Cardiac septum (tissue), 1 donor: ENCODE data around the gene XBP1. TPM values are rescaled to one million over a fixed set of nuclear protein-coding genes. Genes with fewer than 3 reads are reported as not detected.
"Not testable (repeated sequence)": the region's sequence is repeated elsewhere in the genome, so short reads cannot be mapped to it uniquely, and the experiment has no call there.

ENCODE experiments used
- DNase-seq: peaks from one replicate; pipeline ENCODE4 v3.0.0-alpha.2; 2020; ENCODE audit warnings: low spot score
- intact Hi-C: fragments of 100-400 bp; cut with DNase I; formaldehyde crosslinking; loops from one replicate; pipeline ENCODE4 v1.14.0; 2022
- long read RNA-seq: library from polyadenylated mRNA; unstranded; transcript quantifications from one replicate; pipeline ENCODE4 v2.0.0, GENCODE V29; 2021
- total RNA-seq: library from RNA; stranded (reverse); fragmentation: NEBNext Ultra II Directional; extraction: Animal tissue kit (Norgen Biotek cat#: 25700); gene quantifications from one replicate; pipeline ENCODE4 v1.2.1, GENCODE V29; 2021
- donor health status: DM: no; HTN: no; CAD: no.

Gene XBP1
- total RNA-seq: 81.2 TPM
- long read RNA-seq, transcript XBP1-201 (5 exons, 1,850 nt): major isoform, 210 of 227 reads
- long read RNA-seq, transcript XBP1-206 (2 exons, 2,173 nt): minor isoform, 5 of 227 reads
- long read RNA-seq, partial matches to known transcripts: 3 of 227 reads
- long read RNA-seq, other reads (novel, unspliced or antisense): 7 of 227 reads

DNA sequence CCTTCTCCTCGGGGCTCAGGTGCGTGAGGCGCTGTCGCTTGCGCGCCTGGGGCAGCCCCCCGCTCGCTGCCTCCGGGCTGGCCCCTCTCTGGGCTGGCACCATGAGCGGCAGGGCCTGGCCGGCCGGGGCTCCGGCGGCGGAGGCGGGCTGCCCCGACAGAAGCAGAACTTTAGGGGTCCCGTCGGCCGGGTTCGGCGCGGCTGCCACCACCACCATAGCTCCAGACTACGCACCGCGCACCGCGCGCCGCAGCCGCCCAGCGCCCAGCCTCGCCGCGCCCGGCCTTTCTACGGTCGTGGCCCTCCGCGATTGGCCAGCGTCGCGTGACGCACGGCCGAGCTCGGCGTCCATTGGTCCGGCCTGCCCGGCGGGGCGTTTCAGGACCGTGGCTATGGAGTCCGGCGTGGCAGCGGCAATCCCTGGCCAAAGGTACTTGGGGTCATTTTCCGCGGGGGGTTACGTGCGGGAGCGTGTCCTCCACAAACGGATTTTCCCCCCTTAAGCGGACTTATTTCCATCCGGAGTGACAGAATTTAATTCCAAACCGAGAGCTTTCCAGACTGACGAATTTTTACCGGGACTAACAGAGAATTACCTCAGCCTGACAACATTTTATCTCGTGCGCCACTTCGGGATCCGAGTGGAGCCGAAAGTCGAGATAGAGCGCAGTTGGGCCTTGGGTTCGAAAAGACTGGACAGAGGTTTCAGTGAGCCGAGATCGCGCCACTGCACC, at the start of gene XBP1:
TSS of gene XBP1 (minus strand) at position 262 of the 734 bp plus-strand sequence.
- peak; percentile 98 for DNase-seq
- intact Hi-C loops: loop anchor here (1.0 kb wide), 1 partner anchor 28 kb away; the partner anchor contains the start of gene CCDC117

DNA sequence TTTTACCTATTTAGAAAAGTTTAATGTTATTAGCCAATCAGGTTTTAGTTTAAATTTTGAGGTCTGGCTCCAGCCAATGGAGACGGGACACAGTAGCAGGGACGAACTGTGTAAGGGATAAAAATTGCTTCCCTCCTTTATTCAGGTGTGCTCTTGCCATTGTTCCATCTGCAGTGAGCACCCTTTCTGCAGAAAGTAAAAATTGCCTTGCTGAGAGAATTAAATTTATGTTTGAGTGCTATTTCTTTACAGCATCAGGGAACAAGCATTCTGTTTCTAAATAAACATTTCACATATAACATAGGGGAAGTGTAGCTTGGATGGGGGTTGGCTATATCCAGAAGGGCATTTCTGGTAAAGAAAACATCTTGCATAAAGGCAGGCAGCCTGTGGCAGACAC, 46.6 kb upstream of the XBP1 start:
- no peak for DNase-seq
- intact Hi-C loops: no loop called here

DNA sequence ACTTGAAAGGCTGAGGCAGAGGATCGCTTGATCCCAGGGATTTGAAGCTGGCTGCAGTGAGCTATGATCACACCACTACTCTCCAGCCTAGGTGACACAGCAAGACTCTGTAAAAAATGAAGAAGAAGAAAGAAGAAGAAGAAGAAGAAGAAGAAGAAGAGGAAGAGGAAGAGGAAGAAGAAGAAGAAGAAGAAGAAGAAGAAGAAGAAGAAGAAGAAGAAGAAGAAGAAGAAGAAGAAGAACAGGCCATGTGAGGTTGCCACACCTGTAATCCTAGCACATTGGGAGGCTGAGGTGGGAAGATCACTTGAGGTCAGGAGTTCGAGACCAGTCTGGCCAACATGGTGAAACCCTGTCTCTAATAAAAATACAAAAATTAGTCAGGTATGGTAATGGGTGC, 43.9 kb upstream of the XBP1 start:
- intact Hi-C loops, DNase-seq: not testable (repeated sequence)

DNA sequence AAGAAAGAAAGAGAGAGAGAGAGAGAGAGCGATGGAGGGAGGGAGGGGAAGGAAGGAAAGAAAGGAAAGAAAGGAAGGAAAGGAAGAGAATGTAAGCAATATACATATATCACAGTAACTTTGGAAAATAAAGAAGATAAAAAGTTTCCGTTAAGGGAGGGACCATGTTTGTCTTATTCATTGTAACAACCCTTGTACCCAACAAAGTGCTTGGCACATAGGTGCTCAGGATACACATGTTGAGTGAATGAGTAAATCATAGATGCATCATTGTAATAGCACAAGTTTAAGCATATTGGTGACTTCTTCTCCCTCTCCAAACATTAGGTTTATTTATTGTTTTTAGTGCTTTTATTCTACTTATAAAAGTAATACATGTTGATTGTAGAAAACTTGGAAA, 43.3 kb upstream of the XBP1 start:
- intact Hi-C loops: no loop called here
- no peak for DNase-seq

DNA sequence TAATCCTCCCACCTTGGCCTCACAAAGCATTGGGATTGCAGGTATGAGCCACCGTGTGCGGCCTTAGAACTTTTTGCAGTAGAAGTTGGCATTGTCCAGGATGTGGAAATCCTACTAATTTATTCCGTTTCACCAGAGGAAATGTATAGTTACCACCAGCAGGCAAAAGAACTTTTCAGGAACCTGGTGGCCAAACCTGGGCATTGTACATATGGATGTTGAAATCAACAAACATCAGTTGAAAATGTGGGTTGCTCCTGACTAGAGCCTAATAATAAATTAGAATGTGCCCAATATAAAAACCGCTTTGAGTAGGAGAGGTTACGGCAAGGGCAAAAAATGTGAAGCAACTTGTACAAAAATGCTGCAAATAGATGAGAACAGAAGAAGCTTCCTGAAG, 40.7 kb upstream of the XBP1 start:
- DNase-seq: no peak
- intact Hi-C loops: no loop called here

DNA sequence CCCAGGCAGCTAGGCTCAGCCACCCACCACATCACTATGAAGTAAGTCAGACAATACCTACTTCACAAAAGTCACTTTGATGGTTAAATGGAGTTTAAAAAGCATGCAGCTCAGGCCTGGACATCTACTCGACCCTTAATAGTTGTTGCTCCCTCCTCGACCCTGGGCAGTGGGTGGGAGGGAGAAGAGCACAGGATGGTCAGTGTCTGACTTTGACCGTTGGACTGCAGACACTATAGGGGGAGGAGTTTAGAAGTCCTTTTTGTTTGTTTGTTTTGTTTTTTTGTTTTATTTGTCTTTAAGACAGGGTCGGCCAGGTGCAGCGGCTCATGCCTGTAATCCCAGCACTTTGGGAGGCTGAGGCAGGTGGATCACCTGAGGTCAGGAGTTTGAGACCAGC, 38.6 kb upstream of the XBP1 start:
- DNase-seq: no peak
- intact Hi-C loops: no loop called here

DNA sequence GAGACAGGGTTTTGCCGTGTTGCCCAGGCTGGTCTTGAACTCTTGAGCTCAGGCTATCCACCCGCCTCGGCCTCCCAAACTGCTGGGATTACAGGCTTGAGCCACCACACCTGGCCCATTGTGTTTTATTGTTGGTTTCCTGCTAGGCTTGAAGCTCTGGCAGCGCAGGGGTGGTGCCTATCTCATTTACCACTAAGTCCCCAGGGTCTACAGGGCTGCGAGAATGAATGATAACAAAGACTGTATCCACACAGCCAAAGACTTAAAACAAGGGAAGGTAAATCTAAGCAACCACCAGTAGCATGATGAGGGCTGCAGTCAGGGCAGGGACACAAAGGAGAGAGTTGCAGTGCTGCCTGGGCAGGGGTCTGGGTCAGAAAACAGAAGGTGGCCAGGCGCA, 37.3 kb upstream of the XBP1 start:
- DNase-seq: no peak
- intact Hi-C loops: no loop called here

DNA sequence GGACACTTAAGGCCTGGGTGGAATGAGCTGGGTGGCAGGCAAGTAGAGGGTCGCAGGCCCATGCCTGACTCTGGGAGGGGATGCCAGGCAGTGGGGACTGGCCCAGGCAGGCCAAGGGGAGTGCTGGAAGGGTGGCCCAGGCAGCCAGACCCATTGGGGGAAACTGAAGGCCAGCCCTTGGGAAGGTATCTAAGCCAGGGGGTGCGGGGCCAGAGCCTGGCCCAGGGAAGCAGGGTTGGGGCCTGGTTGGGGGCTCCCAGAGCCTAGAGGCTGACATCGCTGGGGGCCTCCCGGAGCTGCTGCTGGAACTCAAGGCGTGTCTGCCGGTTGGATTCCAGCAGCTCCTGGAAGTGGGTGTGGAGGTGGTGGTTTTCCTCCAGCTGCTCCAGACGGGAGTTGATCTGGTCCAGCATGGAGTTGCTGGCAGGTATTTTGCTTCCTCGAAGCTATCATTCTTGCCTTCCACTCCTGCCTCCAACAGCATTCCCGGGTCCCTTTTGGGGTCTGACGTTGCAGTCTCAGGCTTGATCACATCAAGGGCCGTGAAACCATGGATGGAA, 35.3 kb upstream of the XBP1 start:
- intact Hi-C loops: no loop called here
- DNase-seq: no peak

DNA sequence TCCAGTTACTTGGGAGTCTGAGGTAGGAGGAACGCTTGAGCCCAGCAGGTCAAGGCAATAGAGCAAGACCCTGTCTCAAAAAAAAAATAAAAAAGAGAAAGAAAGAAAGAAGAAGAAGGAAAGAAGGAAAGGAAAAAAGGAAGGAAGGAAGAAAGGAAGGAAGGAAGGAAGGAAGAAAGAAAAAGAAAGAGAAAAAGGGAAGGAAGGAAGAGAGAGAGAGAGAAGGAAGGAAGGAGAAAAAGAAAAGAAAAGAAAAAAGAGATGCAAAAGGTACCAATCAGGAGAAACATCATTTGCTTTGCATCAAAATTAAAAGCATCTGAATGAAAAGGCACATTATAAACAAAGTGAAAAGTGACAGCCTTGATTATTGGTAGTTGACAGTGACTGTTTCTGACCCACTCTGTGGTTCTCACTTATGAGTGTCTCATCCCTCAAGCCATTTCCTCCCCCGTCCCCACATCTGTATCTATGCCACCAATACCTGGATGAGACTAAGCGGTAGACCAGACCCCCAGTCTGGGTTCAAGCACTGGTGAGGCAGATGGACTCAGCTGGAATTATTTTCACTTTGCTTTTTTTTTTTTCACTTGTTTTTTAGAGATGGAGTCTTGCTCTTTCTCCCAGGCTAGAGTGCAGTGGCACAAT, 33.0 kb upstream of the XBP1 start:
- no peak for DNase-seq

DNA sequence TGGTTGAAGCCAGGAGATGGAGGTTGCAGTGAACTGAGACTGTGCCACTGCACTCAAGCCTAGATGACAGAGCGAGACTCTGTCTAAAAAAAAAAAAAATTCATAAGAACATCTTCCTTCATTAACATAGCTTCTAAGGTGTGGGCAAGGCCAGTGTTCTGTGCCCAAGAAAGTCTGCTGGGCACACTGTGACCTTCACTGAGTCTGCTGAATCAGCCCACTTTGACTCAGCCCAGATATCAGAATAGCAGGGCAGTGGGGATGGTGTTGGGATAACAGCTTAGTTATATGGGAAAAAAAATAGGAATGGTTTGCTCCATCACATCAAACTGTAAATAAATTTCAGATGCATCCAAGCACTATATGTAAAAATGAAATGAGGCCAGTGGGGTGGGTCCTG, 32.4 kb upstream of the XBP1 start:
- intact Hi-C loops: no loop called here
- DNase-seq: no peak

More for the DNA sequence above, 33.0 kb upstream of the XBP1 start:
- intact Hi-C loops: no loop called here

DNA sequence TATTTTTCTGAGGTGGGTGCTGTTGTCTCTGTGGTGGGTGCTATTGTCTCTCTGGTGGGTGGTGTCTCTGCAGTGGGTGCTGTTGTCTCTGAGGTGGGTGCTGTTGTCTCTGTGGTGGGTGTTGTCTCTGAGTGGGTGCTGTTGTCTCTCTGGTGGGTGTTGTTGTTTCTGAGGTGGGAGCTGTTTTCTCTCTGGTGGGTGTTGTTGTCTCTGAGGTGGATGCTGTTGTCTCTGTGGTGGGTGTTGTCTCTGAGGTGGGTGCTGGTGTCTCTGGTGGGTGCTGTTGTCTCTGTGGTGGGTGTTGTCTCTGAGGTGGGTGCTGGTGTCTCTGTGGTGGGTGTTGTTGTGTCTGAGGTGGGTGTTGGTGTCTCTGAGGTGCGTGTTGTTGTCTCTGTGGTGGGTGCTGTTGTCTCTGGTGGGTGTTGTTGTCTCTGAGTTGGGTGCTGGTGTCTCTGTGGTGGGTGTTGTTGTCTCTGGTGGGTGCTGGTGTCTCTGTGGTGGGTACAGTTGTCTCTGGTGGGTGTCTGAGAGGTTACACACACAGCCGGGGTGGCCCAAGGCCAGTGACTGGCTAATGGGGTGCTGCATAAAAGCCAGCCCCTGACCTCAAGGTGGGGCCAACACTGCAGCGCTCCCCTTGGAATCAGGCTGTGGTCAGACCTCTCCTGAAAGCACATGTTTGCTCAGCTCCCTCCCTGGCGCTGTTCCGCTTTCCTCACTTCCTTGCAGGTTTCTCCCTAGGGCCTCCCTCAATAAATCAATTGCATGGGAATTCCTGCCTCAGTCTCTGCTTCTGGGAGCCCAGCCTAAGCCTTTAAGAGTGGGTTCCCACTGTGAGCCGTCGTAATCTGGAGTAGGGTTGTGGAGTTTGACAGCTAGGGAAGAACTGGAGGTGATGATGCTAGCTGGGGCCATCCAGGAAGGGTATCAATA, 31.0 kb upstream of the XBP1 start:
- DNase-seq: no peak
- intact Hi-C loops: loop anchor here (2.0 kb wide), 1 partner anchor 233 kb away; no protein-coding TSS in a partner anchor

DNA sequence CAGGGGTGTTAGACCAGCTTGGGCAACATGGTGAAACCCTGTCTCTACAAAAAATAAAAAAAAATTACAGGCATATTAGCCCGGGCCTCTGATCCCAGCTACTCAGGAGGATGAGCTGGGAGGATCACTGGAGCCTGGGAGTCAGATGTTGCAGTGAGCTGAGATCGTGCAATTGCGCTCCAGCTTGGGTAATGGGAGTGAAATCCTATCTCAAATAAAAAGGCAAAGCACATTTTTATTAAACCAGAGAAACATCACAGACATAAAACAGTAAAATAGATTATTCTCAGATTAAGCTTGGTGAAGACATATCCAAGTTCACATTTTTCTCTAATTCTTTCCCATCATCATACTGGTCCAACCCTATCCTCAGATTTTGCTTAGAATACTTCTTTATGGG, 30.1 kb upstream of the XBP1 start:
- intact Hi-C loops: loop anchor here (2.0 kb wide), 1 partner anchor 232 kb away; no protein-coding TSS in a partner anchor
- no peak for DNase-seq

DNA sequence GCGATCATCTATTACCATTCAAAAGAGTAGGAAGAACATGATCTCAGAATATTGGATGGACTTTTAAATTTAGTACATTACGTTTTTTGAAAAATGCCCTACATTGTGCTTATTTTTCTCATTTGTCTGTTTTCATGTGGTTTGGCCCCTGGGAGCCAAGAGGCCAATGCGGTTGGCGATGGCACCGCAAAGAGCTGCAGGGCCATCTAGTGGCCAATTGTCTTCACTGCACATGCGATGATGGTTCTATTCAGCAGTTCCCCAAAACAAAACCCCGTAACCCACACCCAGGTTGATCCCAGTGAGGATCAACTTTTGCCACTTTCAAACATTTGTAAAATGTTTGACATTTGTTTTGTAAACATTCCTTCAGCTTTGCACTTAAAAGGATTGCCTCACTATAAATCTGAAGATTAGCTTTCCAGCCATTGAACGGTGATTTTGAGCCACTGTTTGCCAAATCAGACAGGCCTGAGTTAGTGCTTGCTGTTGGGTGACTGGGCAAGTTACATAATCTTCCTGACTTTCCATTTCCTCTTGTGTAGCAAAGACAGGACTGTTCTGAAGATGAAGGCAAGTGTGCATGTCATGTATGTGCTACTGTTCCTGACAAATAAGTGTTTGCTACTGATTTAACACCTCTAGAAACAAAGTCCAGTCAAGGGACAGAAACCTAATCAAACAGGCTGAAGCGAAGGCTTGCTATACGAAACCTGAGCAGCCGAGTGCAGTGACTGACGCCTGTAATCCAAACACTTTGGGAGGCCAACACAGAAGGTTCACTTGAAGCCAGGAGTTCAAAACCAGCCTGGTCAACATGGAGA, 29.2 kb upstream of the XBP1 start:
- DNase-seq: peak; percentile 81
- intact Hi-C loops: loop anchor here (2.0 kb wide), 1 partner anchor 231 kb away; no protein-coding TSS in a partner anchor

DNA sequence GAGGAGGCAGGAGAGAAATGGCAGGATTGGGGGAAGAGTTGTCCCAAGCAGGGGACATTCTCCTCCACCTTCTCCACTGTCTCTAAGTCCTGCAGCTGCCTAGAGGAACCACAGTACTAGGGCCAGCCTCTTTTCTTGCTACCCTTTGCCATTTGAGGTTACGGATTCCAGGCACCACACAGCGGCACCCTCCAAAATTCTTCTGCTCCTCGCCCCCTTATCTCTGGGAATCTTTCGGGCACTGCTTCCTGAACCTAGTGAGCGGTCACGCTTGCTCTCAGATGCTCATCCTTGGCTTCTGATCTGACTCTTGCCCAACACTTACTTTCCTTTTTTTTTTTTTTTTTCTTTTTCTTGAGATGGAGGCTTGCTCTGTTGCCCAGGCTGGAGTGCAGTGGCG, 26.6 kb upstream of the XBP1 start:
- no peak for DNase-seq
- intact Hi-C loops: no loop called here

DNA sequence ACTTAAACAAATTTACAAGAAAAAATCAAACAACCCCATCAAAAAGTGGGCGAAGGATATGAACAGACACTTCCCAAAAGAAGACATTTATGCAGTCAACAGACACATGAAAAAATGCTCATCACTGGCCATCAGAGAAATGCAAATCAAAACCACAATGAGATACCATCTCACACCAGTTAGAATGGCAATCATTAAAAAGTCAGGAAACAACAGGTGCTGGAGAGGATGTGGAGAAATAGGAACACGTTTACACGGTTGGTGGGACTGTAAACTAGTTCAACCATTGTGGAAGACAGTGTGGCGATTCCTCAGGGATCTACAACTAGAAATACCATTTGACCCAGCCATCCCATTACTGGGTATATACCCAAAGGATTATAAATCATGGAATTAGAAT, 26.1 kb upstream of the XBP1 start:
- intact Hi-C loops, DNase-seq: not testable (repeated sequence)

DNA sequence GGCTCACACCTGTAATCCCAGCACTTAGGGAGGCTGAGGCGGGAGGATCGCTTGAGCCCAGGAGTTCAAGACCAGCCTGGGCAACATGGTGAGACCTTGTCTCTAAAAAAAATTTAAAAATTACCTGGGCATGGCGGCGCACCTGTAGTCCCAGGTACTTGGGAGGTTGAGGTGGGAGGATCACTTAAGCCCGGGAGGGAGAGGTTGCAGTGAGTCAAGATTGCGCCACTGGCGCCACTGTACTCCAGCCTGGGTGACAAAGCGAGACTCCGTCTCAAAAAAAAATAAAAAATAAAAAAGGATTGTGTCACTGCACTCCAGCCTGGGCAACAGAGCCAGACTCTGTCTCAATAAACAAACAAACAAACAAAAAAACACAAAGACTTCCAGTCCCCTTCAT, 24.1 kb upstream of the XBP1 start:
- DNase-seq, intact Hi-C loops: not testable (repeated sequence)

DNA sequence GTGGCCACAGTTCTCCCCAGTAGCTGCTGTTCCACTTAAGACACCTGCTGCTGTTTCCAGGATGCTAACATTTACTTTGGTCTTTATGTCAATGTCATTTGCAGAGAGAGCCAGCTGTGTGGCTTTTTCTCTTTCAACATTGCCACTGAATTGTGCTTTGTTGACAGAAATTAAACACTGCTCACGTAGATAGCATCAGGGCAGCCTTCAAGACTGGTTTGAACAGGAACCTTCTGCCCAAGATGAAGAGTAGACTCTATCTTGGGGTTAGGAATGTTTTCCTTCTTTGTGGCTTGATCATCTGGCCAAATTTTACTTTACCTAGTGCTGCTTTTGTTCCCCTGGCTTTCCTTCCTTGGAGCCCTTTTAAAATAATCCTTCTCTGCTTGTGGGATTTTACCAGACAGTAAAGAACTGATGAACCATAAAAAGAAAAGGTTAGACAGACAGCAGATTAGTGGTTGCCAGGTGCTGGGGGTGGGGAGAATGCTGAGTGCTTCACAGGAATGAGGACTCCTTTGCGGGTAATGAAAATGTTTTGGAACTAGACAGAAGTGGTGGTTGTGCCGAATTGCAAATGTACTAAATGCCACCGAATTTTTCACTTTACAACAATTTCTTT, 22.7 kb upstream of the XBP1 start:
- no peak for DNase-seq
- intact Hi-C loops: no loop called here

DNA sequence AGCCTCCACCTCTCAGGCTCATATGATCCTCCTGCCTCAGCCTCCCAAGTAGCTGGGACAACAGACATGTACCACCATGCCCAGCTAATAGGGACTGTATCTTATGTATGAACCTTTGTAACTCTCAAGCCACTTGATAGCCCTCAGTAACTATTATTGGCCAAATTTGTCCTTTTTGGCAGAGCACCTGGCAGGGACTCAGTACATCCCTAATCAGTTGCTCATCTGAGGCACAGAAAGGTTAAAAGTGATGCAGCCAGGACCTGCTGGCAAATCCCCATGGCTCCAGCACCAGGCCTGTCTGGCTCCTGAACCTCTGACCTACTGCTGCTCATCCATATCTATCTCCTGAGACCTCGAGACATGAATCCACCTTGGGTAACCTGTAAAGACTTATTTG, 21.1 kb upstream of the XBP1 start:
- intact Hi-C loops: no loop called here
- no peak for DNase-seq
